ENCODE data around the gene LHX3.

- TF ChIP-seq, protein P1, sequence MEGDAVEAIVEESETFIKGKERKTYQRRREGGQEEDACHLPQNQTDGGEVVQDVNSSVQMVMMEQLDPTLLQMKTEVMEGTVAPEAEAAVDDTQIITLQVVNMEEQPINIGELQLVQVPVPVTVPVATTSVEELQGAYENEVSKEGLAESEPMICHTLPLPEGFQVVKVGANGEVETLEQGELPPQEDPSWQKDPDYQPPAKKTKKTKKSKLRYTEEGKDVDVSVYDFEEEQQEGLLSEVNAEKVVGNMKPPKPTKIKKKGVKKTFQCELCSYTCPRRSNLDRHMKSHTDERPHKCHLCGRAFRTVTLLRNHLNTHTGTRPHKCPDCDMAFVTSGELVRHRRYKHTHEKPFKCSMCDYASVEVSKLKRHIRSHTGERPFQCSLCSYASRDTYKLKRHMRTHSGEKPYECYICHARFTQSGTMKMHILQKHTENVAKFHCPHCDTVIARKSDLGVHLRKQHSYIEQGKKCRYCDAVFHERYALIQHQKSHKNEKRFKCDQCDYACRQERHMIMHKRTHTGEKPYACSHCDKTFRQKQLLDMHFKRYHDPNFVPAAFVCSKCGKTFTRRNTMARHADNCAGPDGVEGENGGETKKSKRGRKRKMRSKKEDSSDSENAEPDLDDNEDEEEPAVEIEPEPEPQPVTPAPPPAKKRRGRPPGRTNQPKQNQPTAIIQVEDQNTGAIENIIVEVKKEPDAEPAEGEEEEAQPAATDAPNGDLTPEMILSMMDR (IDR thresholded peaks at IDR 0.05): no peak
- TF ChIP-seq, protein P2, sequence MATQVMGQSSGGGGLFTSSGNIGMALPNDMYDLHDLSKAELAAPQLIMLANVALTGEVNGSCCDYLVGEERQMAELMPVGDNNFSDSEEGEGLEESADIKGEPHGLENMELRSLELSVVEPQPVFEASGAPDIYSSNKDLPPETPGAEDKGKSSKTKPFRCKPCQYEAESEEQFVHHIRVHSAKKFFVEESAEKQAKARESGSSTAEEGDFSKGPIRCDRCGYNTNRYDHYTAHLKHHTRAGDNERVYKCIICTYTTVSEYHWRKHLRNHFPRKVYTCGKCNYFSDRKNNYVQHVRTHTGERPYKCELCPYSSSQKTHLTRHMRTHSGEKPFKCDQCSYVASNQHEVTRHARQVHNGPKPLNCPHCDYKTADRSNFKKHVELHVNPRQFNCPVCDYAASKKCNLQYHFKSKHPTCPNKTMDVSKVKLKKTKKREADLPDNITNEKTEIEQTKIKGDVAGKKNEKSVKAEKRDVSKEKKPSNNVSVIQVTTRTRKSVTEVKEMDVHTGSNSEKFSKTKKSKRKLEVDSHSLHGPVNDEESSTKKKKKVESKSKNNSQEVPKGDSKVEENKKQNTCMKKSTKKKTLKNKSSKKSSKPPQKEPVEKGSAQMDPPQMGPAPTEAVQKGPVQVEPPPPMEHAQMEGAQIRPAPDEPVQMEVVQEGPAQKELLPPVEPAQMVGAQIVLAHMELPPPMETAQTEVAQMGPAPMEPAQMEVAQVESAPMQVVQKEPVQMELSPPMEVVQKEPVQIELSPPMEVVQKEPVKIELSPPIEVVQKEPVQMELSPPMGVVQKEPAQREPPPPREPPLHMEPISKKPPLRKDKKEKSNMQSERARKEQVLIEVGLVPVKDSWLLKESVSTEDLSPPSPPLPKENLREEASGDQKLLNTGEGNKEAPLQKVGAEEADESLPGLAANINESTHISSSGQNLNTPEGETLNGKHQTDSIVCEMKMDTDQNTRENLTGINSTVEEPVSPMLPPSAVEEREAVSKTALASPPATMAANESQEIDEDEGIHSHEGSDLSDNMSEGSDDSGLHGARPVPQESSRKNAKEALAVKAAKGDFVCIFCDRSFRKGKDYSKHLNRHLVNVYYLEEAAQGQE (IDR thresholded peaks at IDR 0.05): no peak
- TF ChIP-seq EP300 (IDR thresholded peaks at IDR 0.05) (no peak), SMC3 (IDR thresholded peaks at IDR 0.05) (no peak), NR3C1 (IDR thresholded peaks at IDR 0.05) (no peak), JUNB (IDR thresholded peaks at IDR 0.05) (no peak)
These were observed 33.7 kb downstream of the LHX3 start for GRCh38 chr9:136171009-136171800.
